Loucy (cell line): ENCODE results near the gene FGD3.
A peak's percentile ranks its signal among the peaks of the same experiment; 100 is the strongest.

ENCODE experiments used
- H2AFZ ChIP-seq: fragments of 200-600 bp; sonication (generic); 2 replicates; pipeline ENCODE4 v1.6.0; 2016; ENCODE audit warnings: antibody characterized with exemption, mild to moderate bottlenecking, low read length, moderate library complexity
- H3F3A ChIP-seq: fragments of 200-600 bp; 2 replicates; pipeline ENCODE4 v1.6.0; 2016; ENCODE audit warnings: antibody characterized with exemption, low read depth, mild to moderate bottlenecking
- H3K27me3 ChIP-seq: fragments of 200-600 bp; sonication (generic); 2 replicates; pipeline ENCODE4 v1.6.1; 2014; ENCODE audit warnings: low read length, mild to moderate bottlenecking; ENCODE audit not compliant: insufficient read depth, poor library complexity, severe bottlenecking
- H3K36me3 ChIP-seq: fragments of 200-600 bp; sonication (generic); 2 replicates; pipeline ENCODE4 v1.6.1; 2016; ENCODE audit warnings: low read length; ENCODE audit not compliant: insufficient read depth
- H3K4me1 ChIP-seq: fragments of 200-600 bp; sonication (generic); 2 replicates; pipeline ENCODE4 v1.5.1; 2014; ENCODE audit warnings: low read length, mild to moderate bottlenecking; ENCODE audit not compliant: insufficient read depth, poor library complexity, severe bottlenecking
- H3K4me2 ChIP-seq: fragments of 200-600 bp; sonication (generic); 2 replicates; pipeline ENCODE4 v1.6.0; 2014; ENCODE audit warnings: antibody characterized with exemption, low read length, low read depth, mild to moderate bottlenecking; ENCODE audit not compliant: poor library complexity, severe bottlenecking
- H3K4me3 ChIP-seq: fragments of 200-600 bp; sonication (generic); 2 replicates; pipeline ENCODE4 v1.5.1; 2014; ENCODE audit warnings: low read length, mild to moderate bottlenecking, mixed read lengths; ENCODE audit not compliant: poor library complexity, severe bottlenecking
- H3K79me2 ChIP-seq: fragments of 200-600 bp; sonication (generic); 2 replicates; pipeline ENCODE4 v1.6.1; 2014; ENCODE audit warnings: low read length; ENCODE audit not compliant: insufficient read depth
- H3K9ac ChIP-seq: fragments of 200-600 bp; sonication (generic); 2 replicates; pipeline ENCODE4 v1.6.0; 2014; ENCODE audit warnings: mild to moderate bottlenecking, low read depth, low read length, moderate library complexity; ENCODE audit not compliant: poor library complexity, severe bottlenecking
- H3K9me2 ChIP-seq: fragments of 200-600 bp; sonication (generic); replicated peaks from 2 replicates; pipeline ENCODE4 v1.6.1; 2016; ENCODE audit warnings: low read depth, low read length, mixed read lengths
- H3K9me3 ChIP-seq: fragments of 200-600 bp; sonication (generic); 2 replicates; pipeline ENCODE4 v1.6.1; 2014; ENCODE audit warnings: mild to moderate bottlenecking, antibody characterized with exemption, low read length, low read depth; ENCODE audit not compliant: insufficient read depth
- H4K20me1 ChIP-seq: fragments of 200-600 bp; sonication (generic); 2 replicates; pipeline ENCODE4 v1.6.0; 2014; ENCODE audit warnings: antibody characterized with exemption, low read length, mild to moderate bottlenecking; ENCODE audit not compliant: insufficient read depth, poor library complexity, severe bottlenecking
- EZH2phosphoT487 ChIP-seq: fragments of 200-600 bp; IDR thresholded peaks from 2 replicates; pipeline ENCODE4 v1.6.1; 2018; ENCODE audit warnings: antibody characterized with exemption, mild to moderate bottlenecking, moderate library complexity, borderline replicate concordance
- TF ChIP-seq, protein P1 (sequence below): fragments of 200-600 bp; sonication (generic); conservative IDR thresholded peaks from 2 replicates; pipeline ENCODE4 v1.5.1; 2014; ENCODE audit warnings: mild to moderate bottlenecking, antibody characterized with exemption, low read length

FGD3 gene

DNA sequence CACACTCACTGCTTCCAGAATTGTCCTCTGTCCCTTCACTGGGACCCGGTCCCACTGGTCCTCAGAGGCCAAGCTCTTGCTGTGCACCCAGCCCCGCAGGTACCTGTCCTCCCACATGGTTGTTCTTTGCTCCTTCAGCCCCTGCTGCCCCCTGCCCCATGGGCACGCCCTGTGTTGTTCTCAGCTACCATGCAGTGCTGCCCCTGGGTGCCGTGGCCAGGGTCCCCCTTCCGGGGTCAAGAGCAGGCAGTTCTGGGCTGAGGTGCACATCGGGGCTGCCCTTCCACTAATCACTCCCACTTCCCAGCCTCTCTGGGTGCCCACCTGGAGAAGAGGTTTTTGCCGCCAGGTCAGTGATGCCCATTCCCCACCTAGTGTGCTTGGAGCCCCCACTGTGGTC is 79.3 kb downstream of the FGD3 start:
- H3K9ac ChIP-seq, result no peak overlapping the region
- H3K4me1 ChIP-seq, result peaks cover 35% of the 10 kb centered on the region
- no peaks in the 10 kb centered on the region for H3F3A ChIP-seq

DNA sequence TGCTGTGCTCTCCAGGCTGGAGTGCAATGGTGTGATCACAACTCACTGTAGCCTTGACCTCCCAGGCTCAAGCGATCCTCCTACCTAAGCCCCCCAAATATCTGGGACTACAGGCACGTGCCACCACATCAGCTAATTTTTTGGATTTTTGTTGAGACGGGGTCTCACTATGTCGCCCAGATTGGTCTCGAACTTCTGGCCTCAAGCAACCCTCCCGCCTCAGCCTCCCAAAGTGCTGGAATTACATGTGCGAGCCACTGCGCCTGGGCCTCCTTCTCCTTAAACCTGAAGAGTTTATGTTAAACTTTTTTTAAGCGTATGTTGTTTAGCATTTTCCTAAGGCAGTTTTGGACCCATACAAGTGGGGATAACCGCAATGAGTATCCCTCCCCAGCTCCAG is 80.4 kb downstream of the FGD3 start:
- peaks cover 35% of the 10 kb centered on the region for H3K4me1 ChIP-seq
- H3K79me2 ChIP-seq, result no peaks in the 10 kb centered on the region
- H3K4me3 ChIP-seq, result peak overlapping the region; percentile 36
- no peaks in the 10 kb centered on the region for H3K27me3 ChIP-seq
- H3F3A ChIP-seq, result no peaks in the 10 kb centered on the region
- H3K9me2 ChIP-seq, result no peaks in the 10 kb centered on the region
- H3K4me2 ChIP-seq, result peak overlapping the region; percentile 82
- peak overlapping the region; percentile 54 for H3K9ac ChIP-seq
- H3K36me3 ChIP-seq, result peaks cover 46% of the 10 kb centered on the region; the same call in 1 of the 2 replicates
- no peaks in the 10 kb centered on the region for H4K20me1 ChIP-seq
- H2AFZ ChIP-seq, result no peak overlapping the region
- TF ChIP-seq EZH2phosphoT487, result no peak
- TF ChIP-seq, protein P1, sequence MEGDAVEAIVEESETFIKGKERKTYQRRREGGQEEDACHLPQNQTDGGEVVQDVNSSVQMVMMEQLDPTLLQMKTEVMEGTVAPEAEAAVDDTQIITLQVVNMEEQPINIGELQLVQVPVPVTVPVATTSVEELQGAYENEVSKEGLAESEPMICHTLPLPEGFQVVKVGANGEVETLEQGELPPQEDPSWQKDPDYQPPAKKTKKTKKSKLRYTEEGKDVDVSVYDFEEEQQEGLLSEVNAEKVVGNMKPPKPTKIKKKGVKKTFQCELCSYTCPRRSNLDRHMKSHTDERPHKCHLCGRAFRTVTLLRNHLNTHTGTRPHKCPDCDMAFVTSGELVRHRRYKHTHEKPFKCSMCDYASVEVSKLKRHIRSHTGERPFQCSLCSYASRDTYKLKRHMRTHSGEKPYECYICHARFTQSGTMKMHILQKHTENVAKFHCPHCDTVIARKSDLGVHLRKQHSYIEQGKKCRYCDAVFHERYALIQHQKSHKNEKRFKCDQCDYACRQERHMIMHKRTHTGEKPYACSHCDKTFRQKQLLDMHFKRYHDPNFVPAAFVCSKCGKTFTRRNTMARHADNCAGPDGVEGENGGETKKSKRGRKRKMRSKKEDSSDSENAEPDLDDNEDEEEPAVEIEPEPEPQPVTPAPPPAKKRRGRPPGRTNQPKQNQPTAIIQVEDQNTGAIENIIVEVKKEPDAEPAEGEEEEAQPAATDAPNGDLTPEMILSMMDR, result no peak
- H3K9me3 ChIP-seq, result no peaks in the 10 kb centered on the region

More for the DNA sequence above, 79.3 kb downstream of the FGD3 start:
- H3K9me2 ChIP-seq, result no peaks in the 10 kb centered on the region
- no peak overlapping the region for H3K4me2 ChIP-seq
- no peak overlapping the region for H2AFZ ChIP-seq
- H3K9me3 ChIP-seq, result no peaks in the 10 kb centered on the region
- peaks cover 45% of the 10 kb centered on the region; the same call in 1 of the 2 replicates for H3K36me3 ChIP-seq
- no peaks in the 10 kb centered on the region for H3K27me3 ChIP-seq
- TF ChIP-seq EZH2phosphoT487, result no peak
- TF ChIP-seq, protein P1, result no peak
- no peak overlapping the region for H3K4me3 ChIP-seq
- H3K79me2 ChIP-seq, result no peaks in the 10 kb centered on the region
- no peaks in the 10 kb centered on the region for H4K20me1 ChIP-seq

DNA sequence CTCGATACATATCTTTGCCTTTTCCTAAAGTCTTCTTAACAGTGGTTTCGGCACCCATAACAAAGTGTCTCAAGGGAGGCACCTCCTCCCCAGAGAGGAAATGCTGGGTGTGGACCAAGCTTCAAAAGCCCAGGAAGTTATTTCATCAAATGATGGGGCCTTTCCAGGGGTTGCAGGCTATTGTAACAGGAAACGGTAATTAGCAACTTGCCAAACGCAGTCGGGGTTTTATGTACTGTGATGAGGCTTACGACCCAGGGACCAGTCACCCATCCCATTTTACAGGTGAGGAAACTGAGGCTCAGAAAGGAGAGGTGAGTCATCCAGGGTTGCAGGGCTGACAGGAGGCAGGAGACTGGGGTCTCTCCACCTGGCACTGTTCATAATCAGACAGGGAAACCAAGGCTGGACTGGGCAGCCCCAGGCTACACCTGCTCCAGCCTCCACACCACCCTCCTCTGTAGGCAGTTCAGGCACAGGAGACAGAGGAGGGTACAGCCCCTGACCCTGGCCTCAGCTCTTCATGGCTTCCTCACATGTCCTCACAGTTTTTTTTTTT is 81.2 kb downstream of the FGD3 start:
- H2AFZ ChIP-seq, result no peak overlapping the region
- no peaks in the 10 kb centered on the region for H3K27me3 ChIP-seq
- peaks cover 45% of the 10 kb centered on the region; the same call in 1 of the 2 replicates for H3K36me3 ChIP-seq
- H3K9me2 ChIP-seq, result no peaks in the 10 kb centered on the region
- H4K20me1 ChIP-seq, result no peaks in the 10 kb centered on the region
- no peaks in the 10 kb centered on the region for H3F3A ChIP-seq
- peak overlapping the region; percentile 36 for H3K4me3 ChIP-seq
- H3K4me1 ChIP-seq, result peaks cover 35% of the 10 kb centered on the region
- no peaks in the 10 kb centered on the region for H3K9me3 ChIP-seq
- TF ChIP-seq EZH2phosphoT487, result peak; percentile 46; the same call in 1 of the 2 replicates
- TF ChIP-seq, protein P1, result no peak
- no peaks in the 10 kb centered on the region for H3K79me2 ChIP-seq
- H3K9ac ChIP-seq, result peak overlapping the region; percentile 54
- peak overlapping the region; percentile 82 for H3K4me2 ChIP-seq
